ENCODE measurements around the gene SLC7A6OS.

The SLC7A6OS gene

GRCh38 chr16:68328151-68328859 is 17.6 kb upstream of the SLC7A6OS start (continued):
- TF ChIP-seq ZNF23 (tag by site-specific recombination; IDR thresholded peaks at IDR 0.05; ENCODE audit: borderline replicate concordance) (no peak), ZNF529 (tag by site-specific recombination; IDR thresholded peaks at IDR 0.05; ENCODE audit: insufficient replicate concordance) (no peak), ZNF561 (tag by site-specific recombination; IDR thresholded peaks at IDR 0.05; ENCODE audit: borderline replicate concordance) (peak; percentile 33; the same call in 1 of the 2 replicates), ZNF585B (tag by site-specific recombination; IDR thresholded peaks at IDR 0.05) (no peak), ZNF155 (tag by site-specific recombination; IDR thresholded peaks at IDR 0.05) (no peak), ZEB2 (tag by site-specific recombination; IDR thresholded peaks at IDR 0.05) (peak; percentile 46; the same call in 1 of the 2 replicates), ZNF112 (tag by site-specific recombination; IDR thresholded peaks at IDR 0.05) (no peak), ZNF596 (tag by site-specific recombination; IDR thresholded peaks at IDR 0.05) (no peak), MEIS1 (CRISPR knock-in tag; IDR thresholded peaks at IDR 0.05; ENCODE audit: borderline replicate concordance) (no peak), KLF7 (tag by site-specific recombination; IDR thresholded peaks at IDR 0.05; ENCODE audit: borderline replicate concordance) (no peak), ZNF791 (tag by site-specific recombination; IDR thresholded peaks at IDR 0.05) (no peak), ZNF148 (tag by site-specific recombination; IDR thresholded peaks at IDR 0.05; ENCODE audit: borderline replicate concordance) (no peak), ZNF146 (tag by site-specific recombination; IDR thresholded peaks at IDR 0.05) (no peak), ATF2 (tag by site-specific recombination; IDR thresholded peaks at IDR 0.05; ENCODE audit: low read depth) (no peak), ZNF785 (tag by site-specific recombination; IDR thresholded peaks at IDR 0.05) (no peak), ZNF521 (tag by site-specific recombination; IDR thresholded peaks at IDR 0.05) (no peak), ZBTB44 (tag by site-specific recombination; IDR thresholded peaks at IDR 0.05) (no peak), ZSCAN18 (tag by site-specific recombination; IDR thresholded peaks at IDR 0.05) (no peak), ZBTB11 (tag by site-specific recombination; conservative IDR thresholded peaks at IDR 0.05; ENCODE audit: low read depth) (no peak), ZSCAN30 (tag by site-specific recombination; IDR thresholded peaks at IDR 0.05) (peak; percentile 47; the same call in 1 of the 2 replicates), PRDM10 (tag by site-specific recombination; IDR thresholded peaks at IDR 0.05) (no peak), BCL11A (tag by site-specific recombination; IDR thresholded peaks at IDR 0.05; ENCODE audit: low read depth) (no peak)

Data from HEK293 (cell line).